Panc1 (cell line): ENCODE measurements around the gene MOB3A.

Experiments
- POLR2AphosphoS5 ChIP-seq: IDR thresholded peaks from 2 replicates; pipeline ENCODE4 v1.6.1; 2012; ENCODE audit warnings: mild to moderate bottlenecking, low read depth, low read length, moderate library complexity
- SIN3A ChIP-seq: IDR thresholded peaks from 2 replicates; pipeline ENCODE4 v1.6.1; 2012; ENCODE audit warnings: low read depth, mild to moderate bottlenecking, low read length, moderate library complexity, borderline replicate concordance; ENCODE audit not compliant: insufficient read depth
- TCF7L2 ChIP-seq: IDR thresholded peaks from 2 replicates; pipeline ENCODE4 v1.6.1; 2011; ENCODE audit warnings: mild to moderate bottlenecking, low read depth, low read length, inconsistent platforms
- TF ChIP-seq, protein P1 (sequence below): fragments of 450-650 bp; IDR thresholded peaks from 2 replicates; pipeline ENCODE4 v1.5.1; 2017; ENCODE audit warnings: mild to moderate bottlenecking
- TF ChIP-seq, protein P2 (sequence below), 2 experiments: IDR thresholded peaks; 2 replicates each; pipeline ENCODE4 v1.6.1; 2011 to 2012; ENCODE audit warnings: low read depth in 2 of 2, control low read depth in 1 of 2, low read length in 1 of 2, mild to moderate bottlenecking in 1 of 2, moderate library complexity in 1 of 2; ENCODE audit not compliant: insufficient read depth in 1 of 2

DNA sequence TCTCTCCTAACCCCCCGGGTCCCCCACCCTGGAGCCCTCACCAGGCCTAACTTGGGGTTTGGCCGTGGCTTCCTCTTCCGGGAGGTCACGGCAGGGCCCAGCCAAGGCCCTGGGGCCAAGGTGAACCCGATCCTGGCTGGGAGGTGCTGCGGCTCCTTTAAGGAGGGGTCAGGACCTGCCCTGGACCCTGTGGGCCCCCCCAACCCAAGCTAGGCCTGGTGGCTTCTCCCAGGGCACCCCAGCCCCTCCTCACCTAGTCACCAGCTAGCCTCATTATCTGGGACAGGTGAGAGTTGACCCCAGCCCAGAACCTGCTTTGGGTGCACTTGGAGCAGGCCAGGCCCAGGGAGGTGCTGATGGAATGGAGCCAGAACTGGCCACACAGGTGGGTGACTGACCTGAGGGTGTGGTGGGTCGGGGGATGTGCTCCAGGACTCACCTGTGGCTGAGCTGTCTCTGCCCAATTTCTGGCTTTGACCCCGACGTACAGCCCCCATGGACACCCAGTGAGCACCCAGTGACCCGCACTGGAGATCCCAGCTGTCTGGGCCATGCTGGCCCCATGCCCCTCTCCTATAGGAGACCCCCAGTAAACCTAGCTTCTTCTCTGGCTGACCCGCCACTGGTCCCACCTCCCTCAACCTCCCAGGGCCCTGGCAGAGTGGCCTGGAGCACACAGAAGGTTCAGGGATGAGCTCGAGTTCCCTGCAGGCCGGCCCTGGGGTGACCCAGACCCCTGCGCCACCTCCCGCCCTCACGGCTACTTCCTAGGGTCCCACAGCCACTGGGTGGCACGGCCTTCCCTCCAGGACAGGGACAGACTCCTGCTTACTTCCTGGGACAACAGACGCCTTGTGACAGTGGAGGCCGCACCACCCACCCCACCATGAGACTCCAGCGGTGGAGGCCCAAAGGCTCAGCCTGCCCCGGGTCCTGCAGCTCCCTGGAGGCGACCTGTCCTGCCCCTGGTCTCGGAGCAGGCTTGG is 38.3 kb downstream of the MOB3A start:
- TF ChIP-seq, protein P1, sequence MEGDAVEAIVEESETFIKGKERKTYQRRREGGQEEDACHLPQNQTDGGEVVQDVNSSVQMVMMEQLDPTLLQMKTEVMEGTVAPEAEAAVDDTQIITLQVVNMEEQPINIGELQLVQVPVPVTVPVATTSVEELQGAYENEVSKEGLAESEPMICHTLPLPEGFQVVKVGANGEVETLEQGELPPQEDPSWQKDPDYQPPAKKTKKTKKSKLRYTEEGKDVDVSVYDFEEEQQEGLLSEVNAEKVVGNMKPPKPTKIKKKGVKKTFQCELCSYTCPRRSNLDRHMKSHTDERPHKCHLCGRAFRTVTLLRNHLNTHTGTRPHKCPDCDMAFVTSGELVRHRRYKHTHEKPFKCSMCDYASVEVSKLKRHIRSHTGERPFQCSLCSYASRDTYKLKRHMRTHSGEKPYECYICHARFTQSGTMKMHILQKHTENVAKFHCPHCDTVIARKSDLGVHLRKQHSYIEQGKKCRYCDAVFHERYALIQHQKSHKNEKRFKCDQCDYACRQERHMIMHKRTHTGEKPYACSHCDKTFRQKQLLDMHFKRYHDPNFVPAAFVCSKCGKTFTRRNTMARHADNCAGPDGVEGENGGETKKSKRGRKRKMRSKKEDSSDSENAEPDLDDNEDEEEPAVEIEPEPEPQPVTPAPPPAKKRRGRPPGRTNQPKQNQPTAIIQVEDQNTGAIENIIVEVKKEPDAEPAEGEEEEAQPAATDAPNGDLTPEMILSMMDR, result no peak
- no peak for TF ChIP-seq SIN3A
- TF ChIP-seq POLR2AphosphoS5, result no peak
- no peak for TF ChIP-seq TCF7L2
- TF ChIP-seq, protein P2, sequence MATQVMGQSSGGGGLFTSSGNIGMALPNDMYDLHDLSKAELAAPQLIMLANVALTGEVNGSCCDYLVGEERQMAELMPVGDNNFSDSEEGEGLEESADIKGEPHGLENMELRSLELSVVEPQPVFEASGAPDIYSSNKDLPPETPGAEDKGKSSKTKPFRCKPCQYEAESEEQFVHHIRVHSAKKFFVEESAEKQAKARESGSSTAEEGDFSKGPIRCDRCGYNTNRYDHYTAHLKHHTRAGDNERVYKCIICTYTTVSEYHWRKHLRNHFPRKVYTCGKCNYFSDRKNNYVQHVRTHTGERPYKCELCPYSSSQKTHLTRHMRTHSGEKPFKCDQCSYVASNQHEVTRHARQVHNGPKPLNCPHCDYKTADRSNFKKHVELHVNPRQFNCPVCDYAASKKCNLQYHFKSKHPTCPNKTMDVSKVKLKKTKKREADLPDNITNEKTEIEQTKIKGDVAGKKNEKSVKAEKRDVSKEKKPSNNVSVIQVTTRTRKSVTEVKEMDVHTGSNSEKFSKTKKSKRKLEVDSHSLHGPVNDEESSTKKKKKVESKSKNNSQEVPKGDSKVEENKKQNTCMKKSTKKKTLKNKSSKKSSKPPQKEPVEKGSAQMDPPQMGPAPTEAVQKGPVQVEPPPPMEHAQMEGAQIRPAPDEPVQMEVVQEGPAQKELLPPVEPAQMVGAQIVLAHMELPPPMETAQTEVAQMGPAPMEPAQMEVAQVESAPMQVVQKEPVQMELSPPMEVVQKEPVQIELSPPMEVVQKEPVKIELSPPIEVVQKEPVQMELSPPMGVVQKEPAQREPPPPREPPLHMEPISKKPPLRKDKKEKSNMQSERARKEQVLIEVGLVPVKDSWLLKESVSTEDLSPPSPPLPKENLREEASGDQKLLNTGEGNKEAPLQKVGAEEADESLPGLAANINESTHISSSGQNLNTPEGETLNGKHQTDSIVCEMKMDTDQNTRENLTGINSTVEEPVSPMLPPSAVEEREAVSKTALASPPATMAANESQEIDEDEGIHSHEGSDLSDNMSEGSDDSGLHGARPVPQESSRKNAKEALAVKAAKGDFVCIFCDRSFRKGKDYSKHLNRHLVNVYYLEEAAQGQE (IDR thresholded peaks at IDR 0.05; ENCODE audit: insufficient read depth in 1 of 2, low read depth in 2 of 2, low read length in 1 of 2), result no peak
